Measurements from ENCODE around the gene GTF3A.

- TF ChIP-seq CEBPB (IDR thresholded peaks at IDR 0.05) = no peak
- no peak for TF ChIP-seq MAX (IDR thresholded peaks at IDR 0.05)
- no peak for TF ChIP-seq EP300 (IDR thresholded peaks at IDR 0.05; ENCODE audit: borderline replicate concordance)
These were observed 13.1 kb upstream of the GTF3A start for GRCh38 chr13:27411341-27411740.

Data from Ishikawa (cell line).